Liver (tissue), 9 donors: ENCODE data around the gene ATXN7L1. TPM values are rescaled to one million over a fixed set of nuclear protein-coding genes. Genes with fewer than 3 reads are reported as not detected.

Source experiments
- DNase-seq: peaks from one replicate; pipeline ENCODE4 v3.0.0-alpha.2; 2017; ENCODE audit warnings: low spot score
- H3K27ac ChIP-seq, 2 donors: one replicate each; pipeline ENCODE4 v1.7.0; 2013; ENCODE audit warnings: inconsistent platforms in 2 of 2, low read length in 2 of 2, control low read depth in 1 of 2, low read depth in 1 of 2, mild to moderate bottlenecking in 1 of 2
- H3K27me3 ChIP-seq, 4 donors: one replicate each; pipeline versions ENCODE4 v1.6.1 to v1.7.0; 2013; ENCODE audit warnings: low read length in 3 of 4, inconsistent platforms in 1 of 4, mild to moderate bottlenecking in 1 of 4, moderate library complexity in 1 of 4; ENCODE audit not compliant: control insufficient read depth in 4 of 4, insufficient read depth in 4 of 4
- H3K36me3 ChIP-seq, 4 donors: one replicate each; pipeline versions ENCODE4 v1.6.1 to v1.7.0; 2013; ENCODE audit warnings: low read length in 3 of 4, mild to moderate bottlenecking in 3 of 4, low read depth in 1 of 4, moderate library complexity in 1 of 4; ENCODE audit not compliant: control insufficient read depth in 4 of 4, insufficient read depth in 3 of 4
- H3K4me1 ChIP-seq, 4 donors: one replicate each; pipeline versions ENCODE4 v1.6.1 to v1.7.0; 2013; ENCODE audit warnings: low read length in 3 of 4, mild to moderate bottlenecking in 3 of 4, moderate library complexity in 1 of 4; ENCODE audit not compliant: control insufficient read depth in 4 of 4, insufficient read depth in 4 of 4
- H3K4me3 ChIP-seq, 3 donors: one replicate each; pipeline versions ENCODE4 v1.6.1 to v1.7.0; 2013; ENCODE audit warnings: low read length in 3 of 3, control low read depth in 1 of 3, low read depth in 1 of 3, mild to moderate bottlenecking in 1 of 3
- H3K9ac ChIP-seq, 2 donors: one replicate each; pipeline ENCODE4 v1.7.0; 2013; ENCODE audit warnings: low read length in 2 of 2, mild to moderate bottlenecking in 2 of 2, moderate library complexity in 2 of 2, control low read depth in 1 of 2, low read depth in 1 of 2
- H3K9me3 ChIP-seq, 4 donors: one replicate each; pipeline versions ENCODE4 v1.6.1 to v1.7.0; 2013; ENCODE audit warnings: low read length in 3 of 4; ENCODE audit not compliant: control insufficient read depth in 4 of 4
- ATF3 ChIP-seq: IDR thresholded peaks from 2 replicates; pipeline ENCODE4 v1.6.1; 2016; ENCODE audit warnings: antibody characterized with exemption
- CTCF ChIP-seq: fragments of 150-350 bp; IDR thresholded peaks from 2 replicates; pipeline ENCODE4 v1.5.1; 2017; ENCODE audit warnings: improper control_type of control experiment, low read depth, low read length; ENCODE audit not compliant: missing input control
- EGR1 ChIP-seq, 2 donors: IDR thresholded peaks; 2 replicates each; pipeline ENCODE4 v1.6.1; 2016 to 2018; ENCODE audit warnings: antibody characterized with exemption in 2 of 2, low read depth in 2 of 2
- FOXA1 ChIP-seq: IDR thresholded peaks from 2 replicates; pipeline ENCODE4 v1.6.1; 2016; ENCODE audit warnings: antibody characterized with exemption
- FOXA2 ChIP-seq: IDR thresholded peaks from 2 replicates; pipeline ENCODE4 v1.6.1; 2016; ENCODE audit warnings: antibody characterized with exemption
- GABPA ChIP-seq, 2 donors: IDR thresholded peaks in 1 of 2; conservative IDR thresholded peaks in 1 of 2; 2 replicates each; pipeline ENCODE4 v1.6.1; 2016; ENCODE audit warnings: antibody characterized with exemption in 2 of 2, mild to moderate bottlenecking in 1 of 2, moderate library complexity in 1 of 2
- HNF4A ChIP-seq, 2 donors: conservative IDR thresholded peaks; 2 replicates each; pipeline ENCODE4 v1.6.1; 2016; ENCODE audit warnings: antibody characterized with exemption in 2 of 2, mild to moderate bottlenecking in 2 of 2
- JUND ChIP-seq, 2 donors: IDR thresholded peaks; 2 replicates each; pipeline ENCODE4 v1.6.1; 2016; ENCODE audit warnings: antibody characterized with exemption in 2 of 2
- MAX ChIP-seq: IDR thresholded peaks from 2 replicates; pipeline ENCODE4 v1.6.1; 2016; ENCODE audit warnings: antibody characterized with exemption
- RAD21 ChIP-seq, 2 donors: IDR thresholded peaks; 2 replicates each; pipeline ENCODE4 v1.6.1; 2016; ENCODE audit warnings: antibody characterized with exemption in 2 of 2, mild to moderate bottlenecking in 2 of 2
- REST ChIP-seq: IDR thresholded peaks from 2 replicates; pipeline ENCODE4 v1.6.1; 2016; ENCODE audit warnings: antibody characterized with exemption, mild to moderate bottlenecking
- RXRA ChIP-seq, 2 donors: IDR thresholded peaks; 2 replicates each; pipeline ENCODE4 v1.6.1; 2017 to 2018; ENCODE audit warnings: antibody characterized with exemption in 2 of 2, mild to moderate bottlenecking in 1 of 2
- SP1 ChIP-seq: IDR thresholded peaks from 2 replicates; pipeline ENCODE4 v1.6.1; 2018; ENCODE audit warnings: antibody characterized with exemption, mild to moderate bottlenecking
- YY1 ChIP-seq: IDR thresholded peaks from 2 replicates; pipeline ENCODE4 v1.6.1; 2016; ENCODE audit warnings: antibody characterized with exemption, mild to moderate bottlenecking
- ZBTB33 ChIP-seq: IDR thresholded peaks from 2 replicates; pipeline ENCODE4 v1.6.1; 2016; ENCODE audit warnings: antibody characterized with exemption
- WGBS: extraction: QIAGEN DNeasy Blood & Tissue Kit; methylation state at CpG from one replicate; pipeline ENCODE4 v1.1.7; 2013; 5-methylcytosine and 5-hydroxymethylcytosine counted together
- polyA plus RNA-seq, 2 donors: library from polyadenylated mRNA; stranded (reverse) in 1 of 2; unstranded in 1 of 2; fragments of 200-250 nt in 1 of 2; fragments of >200 nt in 1 of 2; fragmentation: Nextera tagmentation in 1 of 2; extraction: Ambion mirVana in 1 of 2; gene quantifications; one replicate each; pipeline versions ENCODE4 v1.2.1 to v1.2.3, GENCODE V29; 2013 to 2015
- total RNA-seq, 2 donors: library from RNA; depleted of rRNA; stranded (reverse); fragments of >200 nt; gene quantifications; one replicate each; pipeline ENCODE4 v1.2.3, GENCODE V29; 2014
- donor health status: healthy.
- donor health status: healthy.
- donor health status: healthy.
- donor health status: healthy.
- donor health status: healthy.

ATXN7L1 gene
- total and polyA plus RNA-seq, 4 donors: 2.1 to 7.4 (median 5.3) TPM

GRCh38 chr7:105907129-105907846 lies 30.9 kb upstream of the ATXN7L1 start:
- H3K9ac ChIP-seq: no peak overlapping the region
- no peaks in the 10 kb centered on the region for H3K4me1 ChIP-seq
- H3K9me3 ChIP-seq: peaks cover 0 to 2% (median 0%) of the 10 kb centered on the region in 4 donors
- H3K27me3 ChIP-seq: no peaks in the 10 kb centered on the region
- H3K36me3 ChIP-seq: peaks cover 0 to 3% (median 0%) of the 10 kb centered on the region in 4 donors
- no peak overlapping the region for H3K27ac ChIP-seq
- WGBS: 88% methylated on average over 9 of the region's 9 CpGs
- no peak for DNase-seq
- no peak overlapping the region for H3K4me3 ChIP-seq
- no peak for TF ChIP-seq FOXA2
- no peak for TF ChIP-seq RXRA (IDR thresholded peaks at IDR 0.05)
- no peak for TF ChIP-seq CTCF
- no peak for TF ChIP-seq ATF3
- no peak for TF ChIP-seq SP1
- no peak for TF ChIP-seq MAX
- no peak for TF ChIP-seq JUND (IDR thresholded peaks at IDR 0.05)
- TF ChIP-seq RAD21 (IDR thresholded peaks at IDR 0.05): no peak
- no peak for TF ChIP-seq EGR1 (IDR thresholded peaks at IDR 0.05; ENCODE audit: low read depth in 2 of 2)
- no peak for TF ChIP-seq HNF4A (conservative IDR thresholded peaks at IDR 0.05)
- no peak for TF ChIP-seq FOXA1
- no peak for TF ChIP-seq REST
- no peak for TF ChIP-seq GABPA (IDR thresholded peaks at IDR 0.05 in 1 of 2, conservative IDR thresholded peaks at IDR 0.05 in 1 of 2)
- no peak for TF ChIP-seq ZBTB33
- TF ChIP-seq YY1: no peak

GRCh38 chr7:105906695-105907094 lies 30.3 kb upstream of the ATXN7L1 start:
- no peak for DNase-seq
- Histone ChIP-seq H3K27me3 (no peaks in the 10 kb centered on the region), H3K9me3 (peaks cover 0 to 2% (median 0%) of the 10 kb centered on the region in 4 donors), H3K4me3 (no peak overlapping the region), H3K9ac (no peak overlapping the region), H3K4me1 (no peaks in the 10 kb centered on the region), H3K36me3 (peaks cover 0 to 3% (median 0%) of the 10 kb centered on the region in 4 donors), H3K27ac (no peak overlapping the region)
- TF ChIP-seq REST (no peak), YY1 (no peak), GABPA (IDR thresholded peaks at IDR 0.05 in 1 of 2, conservative IDR thresholded peaks at IDR 0.05 in 1 of 2) (no peak), EGR1 (IDR thresholded peaks at IDR 0.05; ENCODE audit: low read depth in 2 of 2) (no peak), CTCF (no peak)
- 71% methylated on average over 2 of the region's 2 CpGs for WGBS
